Hematopoietic multipotent progenitor cell treated with erythropoietin and hydrocortisone succinate and interleukin-3 and kit ligand, for 4 days (in vitro differentiated cells): ENCODE data around the gene CORO2A.

Experiments
- DNase-seq: peaks from one replicate; pipeline ENCODE4 v3.0.0-alpha.2; 2015

The CORO2A gene

GRCh38 chr9:98218562-98219363, 26.3 kb upstream of the CORO2A start:
- DNase-seq, result no peak

- no peak for DNase-seq
These were observed 24.8 kb upstream of the CORO2A start for GRCh38 chr9:98217255-98217654.

- no peak for DNase-seq
These were observed 24.0 kb upstream of the CORO2A start for GRCh38 chr9:98216391-98216790.

GRCh38 chr9:98215821-98216220, 23.4 kb upstream of the CORO2A start:
- peak; percentile 60 for DNase-seq

GRCh38 chr9:98215271-98215670, 22.8 kb upstream of the CORO2A start:
- no peak for DNase-seq

GRCh38 chr9:98214811-98215210, 22.4 kb upstream of the CORO2A start:
- no peak for DNase-seq

GRCh38 chr9:98211260-98211659, 18.8 kb upstream of the CORO2A start:
- no peak for DNase-seq

GRCh38 chr9:98210435-98210834, 18.0 kb upstream of the CORO2A start:
- DNase-seq, result no peak

- no peak for DNase-seq
These were observed 17.1 kb upstream of the CORO2A start for GRCh38 chr9:98209530-98209929.

GRCh38 chr9:98208635-98209034, 16.2 kb upstream of the CORO2A start:
- DNase-seq, result no peak

GRCh38 chr9:98207606-98208005, 15.2 kb upstream of the CORO2A start:
- DNase-seq, result no peak

GRCh38 chr9:98206754-98207153, 14.3 kb upstream of the CORO2A start:
- DNase-seq, result no peak

- no peak for DNase-seq
These were observed 12.3 kb upstream of the CORO2A start for GRCh38 chr9:98204692-98205091.

- no peak for DNase-seq
These were observed 10.7 kb upstream of the CORO2A start for GRCh38 chr9:98203153-98203552.

GRCh38 chr9:98202252-98202651, 9.8 kb upstream of the CORO2A start:
- no peak for DNase-seq

GRCh38 chr9:98201749-98202148, 9.3 kb upstream of the CORO2A start:
- no peak for DNase-seq

GRCh38 chr9:98201102-98201501, 8.7 kb upstream of the CORO2A start:
- no peak for DNase-seq

GRCh38 chr9:98199388-98200033, 7.1 kb upstream of the CORO2A start:
- DNase-seq, result no peak

- DNase-seq, result no peak
These were observed 3.2 kb upstream of the CORO2A start for GRCh38 chr9:98195671-98196070.

- DNase-seq, result no peak
These were observed 1.0 kb upstream of the CORO2A start for GRCh38 chr9:98193336-98193944.

- peak; percentile 48 for DNase-seq
These were observed 550 bp downstream of the CORO2A start for GRCh38 chr9:98191671-98192502.

GRCh38 chr9:98191181-98191608, 1.2 kb downstream of the CORO2A start:
- no peak for DNase-seq

GRCh38 chr9:98190757-98191105, 1.7 kb downstream of the CORO2A start:
- no peak for DNase-seq
